NCI-H69 (cell line): ENCODE data around the gene GAS1.
A peak's percentile ranks its signal among the peaks of the same experiment; 100 is the strongest.

Experiments used
- DNase-seq: peaks from one replicate; lab custom pipeline; 2025; lab: John Stamatoyannopoulos, UW

Gene GAS1, protein sequence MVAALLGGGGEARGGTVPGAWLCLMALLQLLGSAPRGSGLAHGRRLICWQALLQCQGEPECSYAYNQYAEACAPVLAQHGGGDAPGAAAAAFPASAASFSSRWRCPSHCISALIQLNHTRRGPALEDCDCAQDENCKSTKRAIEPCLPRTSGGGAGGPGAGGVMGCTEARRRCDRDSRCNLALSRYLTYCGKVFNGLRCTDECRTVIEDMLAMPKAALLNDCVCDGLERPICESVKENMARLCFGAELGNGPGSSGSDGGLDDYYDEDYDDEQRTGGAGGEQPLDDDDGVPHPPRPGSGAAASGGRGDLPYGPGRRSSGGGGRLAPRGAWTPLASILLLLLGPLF

GRCh38 chr9:86947146-86948073, at the start of gene GAS1:
Gene GAS1 (minus strand): TSS chr9:86947506. CDS start chr9:86946779, 727 bp downstream.
- peak; percentile 55 for DNase-seq

DNA sequence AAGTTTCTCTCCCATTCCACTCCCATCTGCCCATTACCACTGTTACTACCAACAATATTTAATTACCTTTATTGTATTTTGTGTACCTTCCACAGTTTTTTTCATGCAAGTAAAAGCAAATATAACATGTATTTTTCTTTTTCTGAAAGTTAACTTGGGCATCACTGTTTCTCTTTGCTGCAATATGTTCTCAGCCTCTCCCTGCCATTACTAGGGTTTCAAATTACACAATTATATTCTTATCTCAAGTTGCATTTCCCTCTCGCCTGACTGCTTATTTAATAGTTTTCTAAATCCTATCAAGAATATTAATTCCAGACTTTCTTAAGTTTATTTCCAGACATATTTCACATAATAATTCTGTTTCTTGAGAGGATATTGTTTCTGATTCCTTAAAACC, 46.9 kb upstream of the GAS1 start:
- DNase-seq, result no peak

GRCh38 chr9:86993830-86994229, 46.5 kb upstream of the GAS1 start:
- no peak for DNase-seq

DNA sequence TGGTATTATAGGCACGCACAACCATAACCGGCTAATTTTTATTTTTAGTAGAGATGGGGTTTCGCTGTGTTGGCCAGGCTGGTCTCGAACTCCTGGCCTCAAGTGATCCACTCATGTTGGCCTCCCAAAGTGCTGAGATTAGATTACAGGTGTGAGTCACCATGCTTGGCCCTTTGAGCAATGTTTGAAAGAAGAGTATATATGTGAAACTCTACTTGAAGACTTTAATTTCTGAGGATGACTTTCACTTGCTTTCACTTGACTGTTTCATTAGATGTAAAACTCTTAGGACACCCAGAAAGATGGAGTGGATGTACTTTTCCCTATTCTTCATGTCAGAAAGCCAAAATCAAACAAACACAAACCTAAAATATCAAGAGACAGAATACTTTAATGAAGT, 43.8 kb upstream of the GAS1 start:
- DNase-seq, result no peak

DNA sequence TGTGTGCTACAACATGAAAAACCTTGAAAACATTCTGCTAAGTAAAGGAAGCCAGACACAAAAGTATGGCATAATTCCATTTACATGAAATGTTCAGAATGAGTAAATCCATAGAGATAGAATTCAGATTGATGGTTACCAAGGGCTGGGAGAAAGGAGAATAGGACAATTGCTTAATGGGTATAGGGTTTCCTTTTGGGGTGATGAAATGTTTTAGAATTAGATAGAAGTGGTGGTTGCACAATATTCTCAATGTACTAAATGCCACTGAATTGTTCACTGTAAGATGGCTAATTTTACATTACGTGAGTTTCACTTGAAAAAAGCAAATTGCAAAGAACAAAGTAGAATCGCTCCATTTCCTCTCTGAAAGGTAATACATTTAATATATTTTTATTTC, 43.0 kb upstream of the GAS1 start:
- no peak for DNase-seq

- DNase-seq, result no peak
These were observed 40.6 kb upstream of the GAS1 start for GRCh38 chr9:86987900-86988299.

DNA sequence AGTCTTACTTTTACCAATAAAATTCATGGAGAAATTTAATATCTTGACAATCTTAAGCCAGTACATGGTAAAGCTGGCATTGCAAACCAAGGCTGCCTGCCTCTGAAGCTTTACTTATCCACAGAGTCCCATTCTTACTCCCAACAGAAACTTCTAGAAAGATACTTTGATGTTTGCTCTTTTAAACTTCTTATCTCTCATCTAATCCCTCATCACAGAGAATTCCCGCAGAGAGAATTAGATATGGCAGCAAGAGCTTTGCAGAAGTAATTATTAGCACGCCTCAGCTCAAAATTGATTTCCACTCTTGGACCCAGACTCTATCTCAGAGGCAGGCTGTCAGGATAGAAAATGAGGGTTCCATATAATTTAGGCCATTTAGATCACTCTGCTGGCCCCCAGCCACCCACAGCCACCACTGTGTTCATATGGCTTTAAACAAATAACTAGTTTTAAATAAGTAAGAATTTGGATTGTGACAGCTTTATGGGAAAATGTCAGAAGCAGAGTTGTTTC, 37.9 kb upstream of the GAS1 start:
- no peak for DNase-seq

DNA sequence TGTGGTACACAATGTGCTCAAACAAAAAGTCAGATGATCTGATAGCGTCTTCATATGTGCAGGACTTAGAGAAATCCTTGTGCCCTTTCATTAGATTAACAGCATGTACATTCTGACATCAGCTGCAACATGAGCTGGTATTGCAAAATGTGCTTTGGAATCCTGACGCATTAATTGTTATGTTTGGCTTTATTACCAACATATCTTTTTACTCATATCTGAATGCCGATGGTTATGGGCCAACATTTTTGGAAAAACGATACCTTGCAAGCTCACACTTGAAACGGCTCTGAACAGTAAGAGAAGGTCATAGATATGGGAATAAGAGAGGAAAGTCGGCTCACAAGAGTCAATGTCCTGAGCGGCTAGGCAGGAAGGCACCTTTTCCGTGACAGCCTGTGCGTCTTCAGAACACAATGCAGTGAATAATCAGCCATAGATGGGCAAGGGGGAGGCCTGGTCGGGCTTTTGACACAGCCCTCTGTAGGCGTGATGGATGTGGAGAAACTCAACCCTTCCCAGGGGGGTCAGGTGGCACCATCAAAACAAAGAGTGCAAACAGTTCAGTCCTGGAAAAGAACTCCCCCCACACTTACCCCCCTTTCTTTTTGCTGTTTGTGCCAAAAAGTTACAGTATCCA, 36.4 kb upstream of the GAS1 start:
- DNase-seq, result no peak

DNA sequence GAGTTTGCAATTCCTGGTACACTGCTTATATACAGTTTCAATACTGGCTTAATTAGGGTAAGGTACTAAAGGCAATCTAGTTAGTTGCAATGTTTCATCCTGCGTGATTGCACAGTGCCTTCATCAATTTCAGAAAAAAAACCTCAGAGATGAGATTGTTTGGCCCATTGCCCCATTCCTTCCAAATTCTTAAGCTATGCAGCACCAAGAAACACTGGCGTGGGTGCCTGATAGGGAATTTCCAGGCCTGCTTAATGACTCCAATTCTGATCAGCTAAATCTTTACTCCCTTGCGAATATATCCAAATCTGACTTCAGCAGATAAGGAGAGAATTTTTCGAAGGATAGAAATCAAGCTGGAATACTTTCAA, 35.9 kb upstream of the GAS1 start:
- no peak for DNase-seq

DNA sequence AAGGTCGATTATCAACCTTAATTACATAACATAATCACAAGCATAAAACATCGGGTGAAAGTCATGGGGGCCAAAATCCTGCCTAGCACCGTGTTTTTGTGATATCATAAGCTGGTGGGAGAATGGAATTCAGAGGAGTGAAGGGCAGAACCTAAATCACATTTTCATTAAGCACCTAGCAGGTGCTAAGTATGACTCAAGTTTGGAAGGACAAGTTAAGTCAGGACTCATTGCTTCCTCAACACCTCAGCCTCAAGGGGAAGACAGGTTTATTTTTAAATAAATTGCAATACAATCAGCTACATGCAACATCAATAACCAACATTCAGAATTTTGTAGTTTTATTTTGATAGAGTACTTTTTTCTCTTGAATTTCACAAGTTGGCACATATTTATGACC, 33.5 kb upstream of the GAS1 start:
- DNase-seq, result no peak

- DNase-seq, result no peak
These were observed 32.4 kb upstream of the GAS1 start for GRCh38 chr9:86979657-86980056.

- no peak for DNase-seq
These were observed 31.7 kb upstream of the GAS1 start for GRCh38 chr9:86978922-86979474.

- no peak for DNase-seq
These were observed 31.1 kb upstream of the GAS1 start for GRCh38 chr9:86978413-86978812.

DNA sequence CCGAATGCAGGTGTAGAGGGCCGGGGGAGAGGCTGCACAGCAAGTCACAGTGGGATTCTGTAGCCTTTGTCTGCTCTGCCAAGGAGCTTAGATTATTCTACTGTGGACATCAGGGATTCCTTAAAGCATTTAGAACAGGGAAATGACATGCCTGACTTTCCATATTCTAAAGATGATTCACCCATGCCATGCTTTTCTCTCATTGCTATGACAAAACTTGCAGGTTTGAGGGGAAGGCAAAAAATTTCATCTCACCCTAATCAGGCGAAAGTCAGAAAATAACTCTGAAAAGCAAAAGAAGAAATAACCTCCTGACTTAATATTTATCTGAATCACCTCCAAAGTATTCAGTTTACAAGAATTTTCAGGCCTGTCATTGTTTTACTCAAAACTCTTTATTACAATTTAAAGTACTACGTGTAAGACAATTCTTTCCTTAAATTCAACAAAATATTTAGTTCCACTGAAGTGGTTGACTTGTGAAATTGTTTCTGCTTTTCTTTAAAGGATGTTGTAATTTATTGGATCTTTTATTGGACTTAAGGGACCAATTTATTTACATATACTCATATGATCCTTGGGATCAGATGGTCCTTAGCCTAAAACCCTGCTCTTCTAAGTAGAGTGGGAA, 30.0 kb upstream of the GAS1 start:
- no peak for DNase-seq

DNA sequence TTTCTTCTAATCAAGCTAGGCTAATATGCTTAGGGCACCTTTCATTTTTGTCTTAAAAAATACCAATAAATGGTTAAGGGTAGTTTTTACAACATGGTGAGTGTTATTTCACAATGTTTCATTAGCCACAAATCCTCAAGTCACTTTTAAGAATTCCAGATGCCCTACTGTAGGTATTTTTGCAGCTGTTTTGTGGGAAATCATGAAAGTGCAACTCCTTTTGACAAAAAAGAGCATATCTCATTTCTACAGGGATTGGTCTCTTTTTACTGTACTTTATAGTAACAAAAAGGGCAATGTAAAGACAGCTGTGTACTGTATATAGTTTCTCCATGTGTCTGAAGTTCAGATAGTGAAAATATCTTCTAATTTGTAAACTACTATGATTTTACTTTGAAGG, 28.3 kb upstream of the GAS1 start:
- DNase-seq, result no peak

GRCh38 chr9:86975036-86975435, 27.7 kb upstream of the GAS1 start:
- no peak for DNase-seq

DNA sequence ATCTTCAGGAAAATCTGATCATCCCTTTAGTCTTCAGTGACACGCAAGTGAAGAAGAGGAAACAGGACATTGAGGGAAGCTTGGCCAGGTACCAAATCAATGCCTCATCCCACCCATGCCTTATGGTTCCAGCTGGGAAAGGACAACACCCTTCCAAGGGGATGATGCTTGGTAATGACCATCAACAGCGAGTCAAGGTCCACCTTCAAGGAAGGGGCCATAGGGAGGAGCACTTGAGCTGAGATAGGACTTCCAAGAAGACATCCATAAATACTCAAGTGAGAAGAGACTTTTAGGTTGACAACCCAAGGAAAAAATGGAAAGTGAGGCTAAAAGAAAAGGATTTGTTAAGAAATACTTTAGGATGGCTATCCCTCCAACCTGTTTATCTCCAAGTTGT, 27.1 kb upstream of the GAS1 start:
- no peak for DNase-seq

DNA sequence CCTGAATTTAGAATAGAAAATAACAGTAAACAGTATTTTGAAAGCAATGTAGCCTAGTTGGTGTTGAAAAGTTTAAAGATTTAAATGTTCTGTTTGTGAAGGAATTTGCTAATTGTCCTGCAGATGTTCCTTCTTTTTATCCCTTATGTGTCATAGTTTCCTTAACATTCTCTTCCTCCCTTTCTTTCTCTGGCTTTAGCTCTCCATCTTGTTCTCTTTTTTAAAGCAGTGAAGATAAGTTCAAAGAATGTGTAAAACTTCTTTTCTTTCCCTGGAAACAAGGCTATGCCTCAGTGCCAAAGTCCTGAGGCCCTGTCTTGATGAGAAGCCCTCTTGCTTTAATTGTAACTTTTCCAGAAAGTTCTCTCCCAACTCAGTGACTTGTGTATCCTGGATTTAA, 24.4 kb upstream of the GAS1 start:
- DNase-seq, result no peak

DNA sequence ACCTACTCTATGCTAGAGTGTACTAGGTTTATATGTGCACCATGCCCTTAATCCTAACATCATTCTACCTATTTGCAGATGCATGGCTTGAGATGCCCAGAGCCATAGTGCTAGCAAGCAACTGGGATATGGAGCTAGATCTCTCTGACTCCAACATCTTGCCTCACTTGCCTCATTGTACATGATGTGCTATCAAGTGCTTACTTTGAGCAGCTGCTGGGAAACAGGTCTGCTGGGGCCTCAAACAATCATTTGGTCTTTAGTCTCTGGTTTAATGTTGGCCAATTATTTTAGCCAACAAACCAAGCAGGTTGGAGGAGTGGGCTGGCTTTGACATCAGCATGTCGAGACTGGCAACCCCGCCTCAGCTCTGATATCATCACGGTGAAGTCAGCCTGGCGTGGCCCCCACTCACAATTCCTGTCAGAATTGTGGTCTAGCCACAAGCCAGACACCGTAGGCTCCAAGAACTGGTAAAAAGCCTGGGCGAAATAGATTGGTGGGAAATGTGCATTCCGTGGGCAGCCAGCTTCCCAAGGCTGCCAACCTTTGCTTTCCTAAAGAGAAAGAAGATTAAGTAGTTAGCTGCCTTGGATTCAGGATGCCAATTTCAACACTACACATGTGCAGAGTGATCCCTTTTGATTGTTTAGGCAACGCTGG, 21.1 kb upstream of the GAS1 start:
- no peak for DNase-seq

DNA sequence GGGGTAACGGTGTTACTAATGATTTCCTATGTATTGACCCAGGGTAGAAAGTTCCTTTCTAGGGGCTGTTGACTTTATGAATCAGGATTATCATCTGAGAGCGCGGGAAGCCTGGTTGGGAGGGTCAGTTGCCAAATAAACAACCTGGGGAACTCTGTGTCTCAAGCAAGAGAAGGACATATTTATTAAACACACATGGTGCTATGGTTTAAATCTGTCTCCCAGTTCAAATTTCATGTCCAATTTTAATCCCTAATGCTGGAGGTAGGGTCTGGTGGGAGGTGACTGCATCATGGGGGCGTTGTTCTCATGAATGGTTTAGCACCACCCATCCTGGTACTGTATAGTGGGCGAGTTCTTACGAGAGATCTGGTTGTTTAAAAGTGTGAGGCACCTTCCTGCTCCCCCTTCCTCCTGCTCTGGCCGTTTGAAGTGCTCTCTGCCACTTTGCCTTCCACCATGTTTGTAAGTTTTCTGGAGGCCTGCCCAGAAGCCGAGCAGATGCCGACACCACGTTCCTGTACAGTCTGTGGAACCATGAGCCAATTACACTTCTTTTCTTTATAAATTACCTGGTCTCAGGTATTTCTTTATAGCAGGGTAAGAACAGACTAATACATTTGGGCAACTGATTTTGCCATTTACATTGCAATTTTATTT, 19.7 kb upstream of the GAS1 start:
- no peak for DNase-seq
